K562 (cell line): ENCODE results near the gene ZBP1. TPM values are rescaled to one million over a fixed set of nuclear protein-coding genes. Genes with fewer than 3 reads are reported as not detected.

Experiments used
- ATAC-seq: fragments of 200-7000 bp; cut with Tn5 transposase; 3 replicates; pipeline ENCODE4 v1.9.1; 2020; ENCODE audit warnings: moderate library complexity
- BruUV-seq: library from RNA; stranded (reverse); fragments of 400-500 nt; replicated peaks from 2 replicates; lab custom pipeline; 2021; lab: Mats Ljungman, UMichigan
- CTCF ChIA-PET: fragments of 300-600 bp; formaldehyde crosslinking; extraction: SDS; loops from one replicate; lab custom pipeline; 2021; ENCODE audit warnings: low intra/inter-chr PET ratio; lab: Yijun Ruan, JAX
- POLR2A ChIA-PET: fragments of 300-600, 350-650 bp; sonication (Branson Sonifier 250); formaldehyde crosslinking; extraction: SDS; loops from one replicate; lab custom pipeline; 2021; ENCODE audit warnings: antibody characterized with exemption, inconsistent platforms; lab: Yijun Ruan, JAX
- DNase-seq, 4 experiments: peaks; one replicate each; pipeline versions ENCODE4 v3.0.0 to v3.0.0-alpha.2; 2011 to 2018; ENCODE audit warnings: low spot score in 3 of 4, mixed read lengths in 3 of 4; ENCODE audit errors: extremely low read depth in 1 of 4
- FAIRE-seq: peaks from 2 replicates; lab custom pipeline; 2011; peaks lifted over from hg19 to GRCh38; lab: Jason Lieb, UNC
- H2AFZ ChIP-seq: 2 replicates; pipeline ENCODE4 v1.6.0; 2011; ENCODE audit warnings: low read depth, low read length, control low read depth, inconsistent platforms
- H3K27ac ChIP-seq: fragments of 200-600 bp; 3 replicates; pipeline ENCODE4 v1.8.0; 2011; ENCODE audit warnings: low read depth, mild to moderate bottlenecking, control low read depth, inconsistent platforms, low read length, moderate library complexity, mixed read lengths; ENCODE audit errors: extremely low read depth
- H3K27me3 ChIP-seq, 2 experiments: fragments of 300-600 bp in 1 of 2; 2 replicates in 1 of 2; 3 replicates in 1 of 2; pipeline versions ENCODE4 v1.6.0 to v1.8.0; 2011; ENCODE audit warnings: inconsistent platforms in 2 of 2, low read length in 2 of 2, mild to moderate bottlenecking in 1 of 2, mixed read lengths in 1 of 2, moderate library complexity in 1 of 2; ENCODE audit not compliant: control insufficient read depth in 2 of 2, insufficient read depth in 2 of 2
- H3K36me3 ChIP-seq: fragments of 300-600 bp; 3 replicates; pipeline ENCODE4 v1.8.0; 2011; ENCODE audit warnings: mild to moderate bottlenecking, low read length, inconsistent platforms; ENCODE audit not compliant: control insufficient read depth, insufficient read depth
- H3K4me1 ChIP-seq, 2 experiments: fragments of 200-600 bp in 1 of 2; replicated peaks in 1 of 2; 2 replicates in 1 of 2; 3 replicates in 1 of 2; pipeline versions ENCODE4 v1.5.1 to v1.8.0; 2011; ENCODE audit warnings: inconsistent platforms in 2 of 2, low read length in 2 of 2, mild to moderate bottlenecking in 1 of 2, mixed read lengths in 1 of 2, moderate library complexity in 1 of 2; ENCODE audit not compliant: control insufficient read depth in 2 of 2, insufficient read depth in 2 of 2
- H3K4me2 ChIP-seq: 2 replicates; pipeline ENCODE4 v1.6.1; 2011; ENCODE audit warnings: low read length, control low read depth, inconsistent platforms, mixed read lengths; ENCODE audit not compliant: insufficient read depth
- H3K4me3 ChIP-seq: fragments of 200-600 bp; sonication (generic), shearing (Covaris generic); 2 replicates; pipeline ENCODE4 v1.5.1; 2016; ENCODE audit warnings: control low read depth, inconsistent platforms
- H3K79me2 ChIP-seq: fragments of 200-600 bp; 3 replicates; pipeline ENCODE4 v1.8.0; 2011; ENCODE audit warnings: low read length, inconsistent platforms; ENCODE audit not compliant: control insufficient read depth, insufficient read depth
- H3K9ac ChIP-seq, 2 experiments: 2 replicates each; pipeline versions ENCODE4 v1.6.0 to v1.6.1; 2011; ENCODE audit warnings: low read depth in 2 of 2, low read length in 2 of 2, control low read depth in 1 of 2, inconsistent platforms in 1 of 2, mild to moderate bottlenecking in 1 of 2, mixed read lengths in 1 of 2; ENCODE audit not compliant: insufficient read depth in 1 of 2
- H3K9me1 ChIP-seq: one replicate; pipeline ENCODE4 v1.6.0; 2011; ENCODE audit warnings: inconsistent platforms, mild to moderate bottlenecking, low read length, moderate library complexity; ENCODE audit not compliant: control insufficient read depth, insufficient read depth
- H3K9me3 ChIP-seq: replicated peaks from 2 replicates; pipeline ENCODE4 v1.5.1; 2011; ENCODE audit warnings: low read depth, low read length, inconsistent platforms; ENCODE audit not compliant: control insufficient read depth, insufficient read depth
- H4K20me1 ChIP-seq: replicated peaks from 2 replicates; pipeline ENCODE4 v1.6.1; 2011; ENCODE audit warnings: low read length, inconsistent platforms, mixed read lengths; ENCODE audit not compliant: control insufficient read depth, insufficient read depth
- CBFA2T2 ChIP-seq: fragments of 450-650 bp; conservative IDR thresholded peaks from 2 replicates; pipeline ENCODE4 v1.6.1; 2017; ENCODE audit warnings: mild to moderate bottlenecking
- FOXA1 ChIP-seq: fragments of 450-650 bp; IDR thresholded peaks from 2 replicates; pipeline ENCODE4 v1.6.1; 2016; ENCODE audit warnings: mild to moderate bottlenecking, borderline replicate concordance
- MAFK ChIP-seq: IDR thresholded peaks from 2 replicates; pipeline ENCODE4 v1.6.1; 2011; ENCODE audit warnings: low read length, improper control_type of control experiment
- MCM5 ChIP-seq: fragments of 450-650 bp; IDR thresholded peaks from 2 replicates; pipeline ENCODE4 v1.6.1; 2016; ENCODE audit warnings: low read depth
- MCM7 ChIP-seq, 2 experiments: fragments of 450-650 bp; IDR thresholded peaks; 2 replicates each; pipeline ENCODE4 v1.6.1; 2016 to 2018
- SAFB2 ChIP-seq: fragments of 200-400 bp; formaldehyde crosslinking; IDR thresholded peaks from 2 replicates; pipeline ENCODE4 v1.6.1; 2018; ENCODE audit warnings: borderline replicate concordance, low read length, low read depth, moderate library complexity; ENCODE audit not compliant: severe bottlenecking
- SMAD2 ChIP-seq: fragments of 150-350 bp; IDR thresholded peaks from 2 replicates; pipeline ENCODE4 v1.6.1; 2014; ENCODE audit warnings: low read depth, mild to moderate bottlenecking, low read length
- SOX6 ChIP-seq: fragments of 450-650 bp; IDR thresholded peaks from 2 replicates; pipeline ENCODE4 v1.6.1; 2014; ENCODE audit warnings: mild to moderate bottlenecking
- STAG1 ChIP-seq: sonication (generic); formaldehyde crosslinking; IDR thresholded peaks from 2 replicates; pipeline ENCODE4 v1.5.0; 2020; ENCODE audit warnings: missing genetic modification reagents, borderline replicate concordance
- ZNF3 ChIP-seq: fragments of 250-450 bp; sonication (Bioruptor Pico); IDR thresholded peaks from 2 replicates; pipeline ENCODE4 v1.5.0; 2021; ENCODE audit warnings: mild to moderate bottlenecking, moderate library complexity
- ZNF444 ChIP-seq: fragments of 250-450 bp; sonication (Bioruptor Pico); IDR thresholded peaks from 2 replicates; pipeline ENCODE4 v1.4.0; 2020; ENCODE audit warnings: mild to moderate bottlenecking, moderate library complexity
- WGBS: fragments of 100-300 bp; shearing (Covaris generic); methylation state at CpG from one replicate; pipeline ENCODE4 v1.1.6; 2016; ENCODE audit warnings: low coverage, mixed read lengths; ENCODE audit not compliant: insufficient coverage; ENCODE audit errors: missing lambda C conversion rate; 5-methylcytosine and 5-hydroxymethylcytosine counted together
- in situ Hi-C: fragments of 300-500 bp; cut with MboI; formaldehyde crosslinking; loops from 4 replicates; pipeline ENCODE4 v1.15.0; 2018; ENCODE audit warnings: inconsistent platforms, mixed read lengths
- intact Hi-C: fragments of 100-400 bp; cut with micrococcal nuclease; formaldehyde crosslinking; loops from 2 replicates; pipeline ENCODE4 v1.14.2; 2022
- polyA plus RNA-seq, 8 experiments: library from polyadenylated mRNA; depleted of rRNA in 4 of 8; stranded (reverse) in 5 of 8; unstranded in 3 of 8; fragments of >200 nt; fragmentation: Nextera tagmentation in 2 of 8; fragmentation: Illumina TruSeq in 1 of 8; extraction: Ambion mirVana in 2 of 8; extraction: Trizol in 1 of 8; gene quantifications; 2 replicates each; pipeline versions ENCODE4 v1.2.1 to v1.2.3, GENCODE V29; 2011 to 2014; ENCODE audit warnings: inconsistent platforms in 1 of 8, missing spikeins in 1 of 8
- total RNA-seq, 7 experiments: library from RNA; depleted of rRNA in 6 of 7; stranded (reverse); fragments of >200 nt in 6 of 7; fragmentation: Illumina TruSeq in 2 of 7; extraction: Trizol in 2 of 7; gene quantifications; 2 replicates each; pipeline versions ENCODE4 v1.2.1 to v1.2.3, GENCODE V29; 2011 to 2021; ENCODE audit warnings: low replicate concordance in 1 of 7
- TF ChIP-seq, protein P1 (sequence below): sonication (generic); formaldehyde crosslinking; IDR thresholded peaks from 2 replicates; pipeline ENCODE4 v1.8.0; 2023; ENCODE audit warnings: mild to moderate bottlenecking, missing genetic modification reagents
- TF ChIP-seq, protein P2 (sequence below): fragments of 450-650 bp; IDR thresholded peaks from 2 replicates; pipeline ENCODE4 v1.6.1; 2016
- TF ChIP-seq, protein P3 (sequence below): sonication (generic); formaldehyde crosslinking; IDR thresholded peaks from 2 replicates; pipeline ENCODE4 v1.8.1; 2023; ENCODE audit warnings: mild to moderate bottlenecking, missing genetic modification reagents

The ZBP1 gene
- total and polyA plus RNA-seq, 9 of the 15 experiments (the other 6 are each of a cell fraction or from before 2014, with no cell fraction given): not detected

DNA sequence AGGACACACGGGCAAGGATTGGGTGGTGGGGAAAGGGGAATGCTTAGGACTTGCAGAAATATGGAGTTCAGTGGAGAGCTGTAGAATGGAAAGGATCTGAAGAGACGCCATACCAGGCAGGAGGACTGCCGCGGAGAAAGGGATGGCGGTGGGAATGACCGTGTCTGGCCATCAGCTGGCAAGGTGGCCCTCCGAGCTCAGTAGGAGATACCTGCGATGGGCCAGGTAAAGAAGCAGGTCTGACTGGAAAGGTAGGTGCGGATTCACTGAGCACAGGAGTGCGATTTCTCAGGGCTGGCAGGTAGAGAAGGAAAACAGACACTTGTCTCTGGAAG lies 33.3 kb downstream of the ZBP1 start:
- Histone ChIP-seq H3K4me3 (no peak overlapping the region), H3K9me1 (no peaks in the 10 kb centered on the region), H3K79me2 (no peaks in the 10 kb centered on the region), H2AFZ (no peak overlapping the region), H3K27ac (no peak overlapping the region), H3K9me3 (peaks cover 3% of the 10 kb centered on the region; the same call in 1 of the 2 replicates), H3K27me3 (peaks cover 5 to 24% of the 10 kb centered on the region in 2 experiments; a peak in 3 of 5 replicates), H4K20me1 (no peaks in the 10 kb centered on the region), H3K4me1 (peaks cover 17 to 46% of the 10 kb centered on the region in 2 experiments; a peak in 4 of 5 replicates), H3K9ac (no peak overlapping the region), H3K36me3 (no peaks in the 10 kb centered on the region), H3K4me2 (no peak overlapping the region)
- WGBS: 50% methylated on average over 10 of the region's 10 CpGs
- no peak for TF ChIP-seq ZNF444 (CRISPR knock-in tag)
- TF ChIP-seq STAG1 (CRISPR knock-in tag): no peak
- no peak for TF ChIP-seq ZNF3
- no peak for TF ChIP-seq SAFB2
- TF ChIP-seq SOX6: no peak
- TF ChIP-seq CBFA2T2: no peak
- TF ChIP-seq MCM5: no peak
- TF ChIP-seq SMAD2: no peak
- TF ChIP-seq FOXA1: no peak
- TF ChIP-seq, protein P1, sequence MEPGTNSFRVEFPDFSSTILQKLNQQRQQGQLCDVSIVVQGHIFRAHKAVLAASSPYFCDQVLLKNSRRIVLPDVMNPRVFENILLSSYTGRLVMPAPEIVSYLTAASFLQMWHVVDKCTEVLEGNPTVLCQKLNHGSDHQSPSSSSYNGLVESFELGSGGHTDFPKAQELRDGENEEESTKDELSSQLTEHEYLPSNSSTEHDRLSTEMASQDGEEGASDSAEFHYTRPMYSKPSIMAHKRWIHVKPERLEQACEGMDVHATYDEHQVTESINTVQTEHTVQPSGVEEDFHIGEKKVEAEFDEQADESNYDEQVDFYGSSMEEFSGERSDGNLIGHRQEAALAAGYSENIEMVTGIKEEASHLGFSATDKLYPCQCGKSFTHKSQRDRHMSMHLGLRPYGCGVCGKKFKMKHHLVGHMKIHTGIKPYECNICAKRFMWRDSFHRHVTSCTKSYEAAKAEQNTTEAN (CRISPR knock-in tag): no peak
- TF ChIP-seq, protein P2, sequence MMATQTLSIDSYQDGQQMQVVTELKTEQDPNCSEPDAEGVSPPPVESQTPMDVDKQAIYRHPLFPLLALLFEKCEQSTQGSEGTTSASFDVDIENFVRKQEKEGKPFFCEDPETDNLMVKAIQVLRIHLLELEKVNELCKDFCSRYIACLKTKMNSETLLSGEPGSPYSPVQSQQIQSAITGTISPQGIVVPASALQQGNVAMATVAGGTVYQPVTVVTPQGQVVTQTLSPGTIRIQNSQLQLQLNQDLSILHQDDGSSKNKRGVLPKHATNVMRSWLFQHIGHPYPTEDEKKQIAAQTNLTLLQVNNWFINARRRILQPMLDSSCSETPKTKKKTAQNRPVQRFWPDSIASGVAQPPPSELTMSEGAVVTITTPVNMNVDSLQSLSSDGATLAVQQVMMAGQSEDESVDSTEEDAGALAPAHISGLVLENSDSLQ: no peak
- no peak for TF ChIP-seq MCM7 (IDR thresholded peaks at IDR 0.05)
- TF ChIP-seq, protein P3, sequence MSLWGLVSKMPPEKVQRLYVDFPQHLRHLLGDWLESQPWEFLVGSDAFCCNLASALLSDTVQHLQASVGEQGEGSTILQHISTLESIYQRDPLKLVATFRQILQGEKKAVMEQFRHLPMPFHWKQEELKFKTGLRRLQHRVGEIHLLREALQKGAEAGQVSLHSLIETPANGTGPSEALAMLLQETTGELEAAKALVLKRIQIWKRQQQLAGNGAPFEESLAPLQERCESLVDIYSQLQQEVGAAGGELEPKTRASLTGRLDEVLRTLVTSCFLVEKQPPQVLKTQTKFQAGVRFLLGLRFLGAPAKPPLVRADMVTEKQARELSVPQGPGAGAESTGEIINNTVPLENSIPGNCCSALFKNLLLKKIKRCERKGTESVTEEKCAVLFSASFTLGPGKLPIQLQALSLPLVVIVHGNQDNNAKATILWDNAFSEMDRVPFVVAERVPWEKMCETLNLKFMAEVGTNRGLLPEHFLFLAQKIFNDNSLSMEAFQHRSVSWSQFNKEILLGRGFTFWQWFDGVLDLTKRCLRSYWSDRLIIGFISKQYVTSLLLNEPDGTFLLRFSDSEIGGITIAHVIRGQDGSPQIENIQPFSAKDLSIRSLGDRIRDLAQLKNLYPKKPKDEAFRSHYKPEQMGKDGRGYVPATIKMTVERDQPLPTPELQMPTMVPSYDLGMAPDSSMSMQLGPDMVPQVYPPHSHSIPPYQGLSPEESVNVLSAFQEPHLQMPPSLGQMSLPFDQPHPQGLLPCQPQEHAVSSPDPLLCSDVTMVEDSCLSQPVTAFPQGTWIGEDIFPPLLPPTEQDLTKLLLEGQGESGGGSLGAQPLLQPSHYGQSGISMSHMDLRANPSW: no peak
- TF ChIP-seq MAFK: no peak
- BruUV-seq: no TSS peak
- intact Hi-C loops: no loop called here
- POLR2A ChIA-PET: interaction anchor here (0.6 to 0.9 kb wide), 2 partner anchors 9 to 26 kb away, joined by 3 to 6 read pairs; partner anchors contain the start of gene PCK1
- no peak for DNase-seq
- in situ Hi-C loops: no loop called here
- CTCF ChIA-PET: interaction anchor here (0.5 kb wide), 1 partner anchor 205 kb away, joined by 3 read pairs; no protein-coding TSS in a partner anchor
- ATAC-seq: no peak
- no peak for FAIRE-seq
